Neural cell (in vitro differentiated cells): ENCODE measurements around the gene TXNL1. TPM values are rescaled to one million over a fixed set of nuclear protein-coding genes. Genes with fewer than 3 reads are reported as not detected.

Experiments
- H2AFZ ChIP-seq: fragments of 200-600, 300-800 bp; sonication (generic), shearing (Covaris generic); 2 replicates; pipeline ENCODE4 v1.6.0; 2014; ENCODE audit warnings: low read depth, mild to moderate bottlenecking, antibody characterized with exemption, low read length, moderate library complexity
- H3F3A ChIP-seq: fragments of 200-600 bp; shearing (Covaris generic); 2 replicates; pipeline ENCODE4 v1.6.1; 2016; ENCODE audit warnings: mild to moderate bottlenecking, moderate library complexity, mixed read lengths, antibody characterized with exemption, low read length; ENCODE audit not compliant: insufficient read depth, poor library complexity, severe bottlenecking
- H3K27ac ChIP-seq: fragments of 200-600, 300-800 bp; sonication (generic), shearing (Covaris generic); 2 replicates; pipeline ENCODE4 v1.5.1; 2014; ENCODE audit warnings: mild to moderate bottlenecking, low read length, moderate library complexity
- H3K27me3 ChIP-seq: fragments of 300-800, 200-600 bp; sonication (generic), shearing (Covaris generic); 2 replicates; pipeline ENCODE4 v1.6.0; 2014; ENCODE audit warnings: mild to moderate bottlenecking, low read depth, low read length, moderate library complexity; ENCODE audit not compliant: insufficient read depth
- H3K36me3 ChIP-seq: fragments of 300-800, 200-600 bp; sonication (generic), shearing (Covaris generic); 2 replicates; pipeline ENCODE4 v1.5.1; 2014; ENCODE audit warnings: mild to moderate bottlenecking, antibody characterized with exemption, low read length, moderate library complexity; ENCODE audit not compliant: insufficient read depth
- H3K4me2 ChIP-seq: fragments of 300-800, 200-600 bp; sonication (generic), shearing (Covaris generic); 2 replicates; pipeline ENCODE4 v1.6.0; 2014; ENCODE audit warnings: mild to moderate bottlenecking, low read length
- H3K4me3 ChIP-seq: fragments of 300-800, 200-600 bp; sonication (generic), shearing (Covaris generic); 2 replicates; pipeline ENCODE4 v1.5.1; 2014; ENCODE audit warnings: mild to moderate bottlenecking, low read length, moderate library complexity
- H3K79me2 ChIP-seq: fragments of 200-600 bp; shearing (Covaris generic); replicated peaks from 2 replicates; pipeline ENCODE4 v1.6.0; 2014; ENCODE audit warnings: mild to moderate bottlenecking, low read length, moderate library complexity; ENCODE audit not compliant: insufficient read depth
- H3K9ac ChIP-seq: fragments of 300-800, 200-600 bp; sonication (generic), shearing (Covaris generic); 2 replicates; pipeline ENCODE4 v1.6.1; 2016; ENCODE audit warnings: mild to moderate bottlenecking, low read length, mixed read lengths
- H3K9me2 ChIP-seq: fragments of 200-600 bp; shearing (Covaris generic); 2 replicates; pipeline ENCODE4 v1.6.1; 2016; ENCODE audit warnings: mild to moderate bottlenecking, low read length, mixed read lengths; ENCODE audit not compliant: insufficient read depth
- H3K9me3 ChIP-seq: fragments of 200-600, 300-800 bp; sonication (generic), shearing (Covaris generic); 2 replicates; pipeline ENCODE4 v1.6.1; 2016; ENCODE audit warnings: mild to moderate bottlenecking, mixed run types, low read length, moderate library complexity, mixed read lengths
- H4K20me1 ChIP-seq: fragments of 200-600 bp; shearing (Covaris generic); 2 replicates; pipeline ENCODE4 v1.6.1; 2016; ENCODE audit warnings: mild to moderate bottlenecking, mixed run types; ENCODE audit not compliant: insufficient read depth
- EP300 ChIP-seq: fragments of 450-650 bp; conservative IDR thresholded peaks from 2 replicates; pipeline ENCODE4 v1.6.1; 2014; ENCODE audit warnings: antibody characterized with exemption, mild to moderate bottlenecking, moderate library complexity; ENCODE audit not compliant: poor library complexity, severe bottlenecking
- EZH2 ChIP-seq: fragments of 200-600, 300-800 bp; shearing (Covaris generic), sonication (generic); IDR thresholded peaks from 2 replicates; pipeline ENCODE4 v1.6.1; 2014; ENCODE audit warnings: antibody characterized with exemption, low read length, borderline replicate concordance, mild to moderate bottlenecking; ENCODE audit not compliant: insufficient read depth, poor library complexity, severe bottlenecking
- MXI1 ChIP-seq: fragments of 450-650 bp; conservative IDR thresholded peaks from 2 replicates; pipeline ENCODE4 v1.6.1; 2014; ENCODE audit warnings: antibody characterized with exemption, mild to moderate bottlenecking; ENCODE audit not compliant: poor library complexity, severe bottlenecking
- POLR2AphosphoS5 ChIP-seq: IDR thresholded peaks from 2 replicates; pipeline ENCODE4 v1.6.1; 2012
- RAD21 ChIP-seq: fragments of 450-650 bp; conservative IDR thresholded peaks from 2 replicates; pipeline ENCODE4 v1.6.1; 2014; ENCODE audit warnings: antibody characterized with exemption, mild to moderate bottlenecking, moderate library complexity
- REST ChIP-seq: IDR thresholded peaks from 2 replicates; pipeline ENCODE4 v1.6.1; 2012; ENCODE audit warnings: borderline replicate concordance
- SMC3 ChIP-seq: fragments of 450-650 bp; conservative IDR thresholded peaks from 2 replicates; pipeline ENCODE4 v1.6.1; 2014; ENCODE audit warnings: antibody characterized with exemption, mild to moderate bottlenecking, moderate library complexity; ENCODE audit not compliant: poor library complexity
- TAF1 ChIP-seq: IDR thresholded peaks from 2 replicates; pipeline ENCODE4 v1.6.1; 2012; ENCODE audit warnings: low read depth
- polyA plus RNA-seq: library from polyadenylated mRNA; depleted of rRNA; stranded (reverse); fragments of >200 nt; gene quantifications from 2 replicates; pipeline ENCODE4 v1.2.3, GENCODE V29; 2014
- TF ChIP-seq, protein P1 (sequence below): fragments of 450-650 bp; IDR thresholded peaks from 2 replicates; pipeline ENCODE4 v1.5.1; 2014; ENCODE audit warnings: antibody characterized with exemption, mild to moderate bottlenecking, moderate library complexity; ENCODE audit not compliant: poor library complexity, severe bottlenecking

Gene TXNL1
- polyA plus RNA-seq, 1 donor from 2014 or later = 84.7 TPM

DNA sequence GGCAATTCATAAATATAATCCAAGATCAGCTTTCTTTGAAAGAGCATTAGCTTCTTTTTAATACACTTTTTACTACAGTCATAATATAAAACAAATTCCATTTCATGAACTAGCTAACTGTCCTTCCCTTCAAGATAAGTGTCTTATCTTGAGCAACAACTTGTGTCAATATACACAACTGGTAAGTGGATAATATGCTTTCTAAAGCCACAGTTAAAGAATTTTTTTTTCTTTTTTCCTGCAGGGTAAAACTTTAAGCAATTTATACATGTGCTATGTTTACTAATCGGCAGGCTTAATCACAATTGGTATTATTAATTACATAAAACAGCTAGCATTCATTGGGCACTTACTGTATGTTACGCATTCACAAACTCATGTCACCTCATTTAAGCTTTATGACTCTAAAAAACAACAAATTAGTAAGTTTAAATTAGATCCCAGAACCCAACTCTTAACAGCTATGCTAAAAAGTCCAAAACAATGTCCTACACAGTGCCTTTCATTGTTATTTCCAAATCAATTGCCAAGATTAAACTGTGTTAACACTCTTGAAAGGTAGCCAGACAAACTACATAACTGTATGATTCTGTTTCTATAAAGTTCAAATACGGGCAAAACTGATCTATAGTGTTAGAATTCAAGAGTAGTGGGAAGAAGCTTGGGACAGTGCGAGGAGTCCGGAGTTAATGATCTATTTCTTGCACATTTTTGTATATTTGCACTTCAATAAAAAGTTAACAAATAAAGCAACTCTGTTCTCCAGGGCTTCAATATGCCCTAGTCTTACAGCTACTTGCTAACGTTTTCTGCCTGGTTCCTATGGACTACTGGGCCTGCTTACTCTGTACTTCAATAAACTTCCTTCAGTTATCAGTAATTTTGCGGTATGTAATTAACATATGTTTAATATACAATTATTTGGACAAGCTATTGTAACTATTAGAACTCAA lies 6.0 kb downstream of the TXNL1 start:
- no peaks in the 10 kb centered on the region for H3F3A ChIP-seq
- no peaks in the 10 kb centered on the region for H3K36me3 ChIP-seq
- H4K20me1 ChIP-seq = no peaks in the 10 kb centered on the region
- no peaks in the 10 kb centered on the region for H3K27me3 ChIP-seq
- no peak overlapping the region for H3K27ac ChIP-seq
- H3K9me2 ChIP-seq = no peaks in the 10 kb centered on the region
- H3K4me3 ChIP-seq = no peak overlapping the region
- TF ChIP-seq RAD21 (no peak), TAF1 (no peak), MXI1 (no peak), EZH2 (no peak), SMC3 (no peak), POLR2AphosphoS5 (no peak), REST (no peak), EP300 (no peak)
- TF ChIP-seq, protein P1, sequence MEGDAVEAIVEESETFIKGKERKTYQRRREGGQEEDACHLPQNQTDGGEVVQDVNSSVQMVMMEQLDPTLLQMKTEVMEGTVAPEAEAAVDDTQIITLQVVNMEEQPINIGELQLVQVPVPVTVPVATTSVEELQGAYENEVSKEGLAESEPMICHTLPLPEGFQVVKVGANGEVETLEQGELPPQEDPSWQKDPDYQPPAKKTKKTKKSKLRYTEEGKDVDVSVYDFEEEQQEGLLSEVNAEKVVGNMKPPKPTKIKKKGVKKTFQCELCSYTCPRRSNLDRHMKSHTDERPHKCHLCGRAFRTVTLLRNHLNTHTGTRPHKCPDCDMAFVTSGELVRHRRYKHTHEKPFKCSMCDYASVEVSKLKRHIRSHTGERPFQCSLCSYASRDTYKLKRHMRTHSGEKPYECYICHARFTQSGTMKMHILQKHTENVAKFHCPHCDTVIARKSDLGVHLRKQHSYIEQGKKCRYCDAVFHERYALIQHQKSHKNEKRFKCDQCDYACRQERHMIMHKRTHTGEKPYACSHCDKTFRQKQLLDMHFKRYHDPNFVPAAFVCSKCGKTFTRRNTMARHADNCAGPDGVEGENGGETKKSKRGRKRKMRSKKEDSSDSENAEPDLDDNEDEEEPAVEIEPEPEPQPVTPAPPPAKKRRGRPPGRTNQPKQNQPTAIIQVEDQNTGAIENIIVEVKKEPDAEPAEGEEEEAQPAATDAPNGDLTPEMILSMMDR = no peak
- H3K9me3 ChIP-seq = no peaks in the 10 kb centered on the region
- H3K79me2 ChIP-seq = peaks cover 91% of the 10 kb centered on the region
- no peak overlapping the region for H2AFZ ChIP-seq
- H3K4me2 ChIP-seq = no peak overlapping the region
- no peak overlapping the region for H3K9ac ChIP-seq

- Histone ChIP-seq H3K27ac (no peak overlapping the region), H3K9me2 (no peaks in the 10 kb centered on the region), H3F3A (no peaks in the 10 kb centered on the region), H3K9me3 (no peaks in the 10 kb centered on the region), H3K4me2 (no peak overlapping the region), H4K20me1 (no peaks in the 10 kb centered on the region), H3K9ac (no peak overlapping the region), H3K4me3 (no peak overlapping the region), H2AFZ (no peak overlapping the region), H3K36me3 (no peaks in the 10 kb centered on the region), H3K27me3 (no peaks in the 10 kb centered on the region), H3K79me2 (peaks cover 71% of the 10 kb centered on the region)
- no peak for TF ChIP-seq POLR2AphosphoS5
These were observed 10.4 kb downstream of the TXNL1 start for GRCh38 chr18:56627991-56628390.
